ENCODE results near the gene TFDP1.

DNA sequence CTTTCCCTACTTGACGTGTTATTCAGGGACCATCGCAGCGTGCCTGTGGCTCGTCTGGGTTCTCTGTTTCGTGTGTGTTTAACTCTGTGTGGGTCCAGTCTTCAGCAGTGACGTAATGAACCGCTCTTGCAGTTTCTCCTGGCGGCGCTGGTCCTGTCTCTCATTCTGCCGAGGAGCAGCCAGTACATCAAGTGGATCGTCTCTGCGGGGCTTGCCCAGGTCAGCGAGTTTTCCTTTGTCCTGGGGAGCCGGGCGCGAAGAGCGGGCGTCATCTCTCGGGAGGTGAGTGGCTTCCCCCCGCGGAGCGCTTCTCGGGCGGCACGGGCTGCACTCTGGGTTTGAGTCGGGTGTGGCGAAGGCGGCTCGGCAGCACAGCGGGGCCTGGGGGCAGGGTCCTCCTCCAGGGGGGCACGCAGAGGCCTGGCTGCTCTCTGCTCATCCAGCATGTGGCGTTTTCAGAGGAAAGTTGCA is 36.3 kb upstream of the TFDP1 start:
- TF ChIP-seq, protein P1, sequence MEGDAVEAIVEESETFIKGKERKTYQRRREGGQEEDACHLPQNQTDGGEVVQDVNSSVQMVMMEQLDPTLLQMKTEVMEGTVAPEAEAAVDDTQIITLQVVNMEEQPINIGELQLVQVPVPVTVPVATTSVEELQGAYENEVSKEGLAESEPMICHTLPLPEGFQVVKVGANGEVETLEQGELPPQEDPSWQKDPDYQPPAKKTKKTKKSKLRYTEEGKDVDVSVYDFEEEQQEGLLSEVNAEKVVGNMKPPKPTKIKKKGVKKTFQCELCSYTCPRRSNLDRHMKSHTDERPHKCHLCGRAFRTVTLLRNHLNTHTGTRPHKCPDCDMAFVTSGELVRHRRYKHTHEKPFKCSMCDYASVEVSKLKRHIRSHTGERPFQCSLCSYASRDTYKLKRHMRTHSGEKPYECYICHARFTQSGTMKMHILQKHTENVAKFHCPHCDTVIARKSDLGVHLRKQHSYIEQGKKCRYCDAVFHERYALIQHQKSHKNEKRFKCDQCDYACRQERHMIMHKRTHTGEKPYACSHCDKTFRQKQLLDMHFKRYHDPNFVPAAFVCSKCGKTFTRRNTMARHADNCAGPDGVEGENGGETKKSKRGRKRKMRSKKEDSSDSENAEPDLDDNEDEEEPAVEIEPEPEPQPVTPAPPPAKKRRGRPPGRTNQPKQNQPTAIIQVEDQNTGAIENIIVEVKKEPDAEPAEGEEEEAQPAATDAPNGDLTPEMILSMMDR (IDR thresholded peaks at IDR 0.05), result no peak
- TF ChIP-seq POLR2AphosphoS5 (IDR thresholded peaks at IDR 0.05) (no peak), POLR2A (IDR thresholded peaks at IDR 0.05) (no peak), EP300 (IDR thresholded peaks at IDR 0.05) (no peak)

All from gastroesophageal sphincter (tissue), 3 donors.